Esophagus squamous epithelium (tissue), 5 donors: ENCODE measurements around the gene DNAJC17. TPM values are rescaled to one million over a fixed set of nuclear protein-coding genes. Genes with fewer than 3 reads are reported as not detected.

ENCODE experiments used
- DNase-seq: peaks from one replicate; lab custom pipeline; 2025; lab: John Stamatoyannopoulos, UW
- H3K27ac ChIP-seq, 4 donors: fragments of 200-600 bp; sonication (generic); one replicate each; pipeline ENCODE4 v1.5.1; 2016 to 2019; ENCODE audit warnings: mild to moderate bottlenecking in 1 of 4
- H3K27me3 ChIP-seq, 4 donors: fragments of 200-600 bp; sonication (generic); 1 replicate in 3 of 4; 2 replicates in 1 of 4; pipeline versions ENCODE4 v1.5.1 to v1.6.0; 2017 to 2021; ENCODE audit warnings: antibody characterized with exemption in 1 of 4
- H3K36me3 ChIP-seq, 3 donors: fragments of 200-600 bp; sonication (generic); one replicate each; pipeline ENCODE4 v1.5.1; 2016 to 2019
- H3K4me1 ChIP-seq, 3 donors: fragments of 200-600 bp; sonication (generic); one replicate each; pipeline ENCODE4 v1.5.1; 2017 to 2019
- H3K4me3 ChIP-seq, 4 donors: fragments of 200-600 bp; sonication (generic); 1 replicate in 3 of 4; 2 replicates in 1 of 4; pipeline ENCODE4 v1.5.1; 2016 to 2019; ENCODE audit warnings: mild to moderate bottlenecking in 2 of 4, moderate library complexity in 1 of 4
- H3K9me3 ChIP-seq, 3 donors: fragments of 200-600 bp; sonication (generic); one replicate each; pipeline ENCODE4 v1.5.1; 2016 to 2019
- CTCF ChIP-seq, 6 experiments: fragments of 450-650 bp in 4 of 6; fragments of 200-600 bp in 2 of 6; sonication (generic) in 2 of 6; IDR thresholded peaks; one replicate each; pipeline ENCODE4 v1.5.1; 2016 to 2019; ENCODE audit warnings: antibody characterized with exemption in 6 of 6, mild to moderate bottlenecking in 4 of 6, moderate library complexity in 4 of 6
- POLR2A ChIP-seq, 4 donors: fragments of 450-650 bp; IDR thresholded peaks; one replicate each; pipeline ENCODE4 v1.6.1; 2017; ENCODE audit warnings: antibody characterized with exemption in 4 of 4, mild to moderate bottlenecking in 4 of 4, moderate library complexity in 3 of 4
- WGBS, 2 donors: methylation state at CpG; one replicate each; pipeline ENCODE4 v1.1.5; 2018; 5-methylcytosine and 5-hydroxymethylcytosine counted together
- intact Hi-C: fragments of 100-400 bp; cut with DNase I; formaldehyde crosslinking; loops from one replicate; pipeline ENCODE4 v1.15.0; 2022
- total RNA-seq, 4 donors: library from RNA; depleted of rRNA; stranded (reverse); fragments of >200 nt; gene quantifications; one replicate each; pipeline ENCODE4 v1.1.0, GENCODE V29; 2016
- donor health status: DM: yes; HTN: yes; CAD: no.

The DNAJC17 gene
- total RNA-seq, 4 donors from 2014 or later = 13.9 to 24.0 (median 19.2) TPM

GRCh38 chr15:40762919-40763800, 44.1 kb downstream of the DNAJC17 start:
- TF ChIP-seq CTCF (IDR thresholded peaks at IDR 0.05) (no peak), POLR2A (IDR thresholded peaks at IDR 0.05) (no peak)
- no peaks in the 10 kb centered on the region for H3K27me3 ChIP-seq
- no peaks in the 10 kb centered on the region for H3K9me3 ChIP-seq
- peak overlapping the region; percentile 35 to 84 (median 52) for H3K4me3 ChIP-seq
- peaks cover 4 to 14% (median 8%) of the 10 kb centered on the region in 3 donors for H3K36me3 ChIP-seq
- H3K4me1 ChIP-seq = peaks cover 49 to 58% (median 54%) of the 10 kb centered on the region in 3 donors
- WGBS, 2 donors = 34 to 40% methylated on average over 19 to 35 of the region's 55 CpGs
- intact Hi-C loops = no loop called here
- no peak for DNase-seq
- H3K27ac ChIP-seq = peak overlapping the region; percentile 86 to 96 (median 90)

- TF ChIP-seq POLR2A (IDR thresholded peaks at IDR 0.05) (no peak), CTCF (IDR thresholded peaks at IDR 0.05) (no peak)
- no peak for DNase-seq
- WGBS, 2 donors = 81 to 91% methylated on average over 2 to 5 of the region's 5 CpGs
Observed at GRCh38 chr15:40759961-40760360, 47.3 kb downstream of the DNAJC17 start.

GRCh38 chr15:40756938-40757337, 50.3 kb downstream of the DNAJC17 start:
- Histone ChIP-seq H3K4me3 (no peak overlapping the region), H3K4me1 (peaks cover 6 to 35% (median 7%) of the 10 kb centered on the region in 3 donors), H3K27me3 (no peaks in the 10 kb centered on the region), H3K27ac (no peak overlapping the region), H3K36me3 (peaks cover 0 to 9% (median 0%) of the 10 kb centered on the region in 3 donors), H3K9me3 (no peaks in the 10 kb centered on the region)
- TF ChIP-seq CTCF (IDR thresholded peaks at IDR 0.05) (no peak), POLR2A (IDR thresholded peaks at IDR 0.05) (no peak)
- intact Hi-C loops = no loop called here
- 47 to 55% methylated on average over 5 to 6 of the region's 6 CpGs for WGBS, 2 donors
- DNase-seq = no peak

More at GRCh38 chr15:40759961-40760360, 47.3 kb downstream of the DNAJC17 start:
- H3K4me3 ChIP-seq = no peak overlapping the region
- H3K27ac ChIP-seq = no peak overlapping the region
- intact Hi-C loops = no loop called here
- no peaks in the 10 kb centered on the region for H3K9me3 ChIP-seq
- H3K27me3 ChIP-seq = no peaks in the 10 kb centered on the region
- no peaks in the 10 kb centered on the region for H3K36me3 ChIP-seq
- peaks cover 19 to 33% (median 23%) of the 10 kb centered on the region in 3 donors for H3K4me1 ChIP-seq

GRCh38 chr15:40755812-40756208, 51.5 kb downstream of the DNAJC17 start:
- 29 to 62% methylated on average over 4 to 10 of the region's 10 CpGs for WGBS, 2 donors
- peak overlapping the region; percentile 83 to 95 (median 88) for H3K27ac ChIP-seq
- TF ChIP-seq POLR2A (IDR thresholded peaks at IDR 0.05) (no peak), CTCF (IDR thresholded peaks at IDR 0.05) (no peak)

More at GRCh38 chr15:40755812-40756208, 51.5 kb downstream of the DNAJC17 start:
- Histone ChIP-seq H3K4me3 (peak overlapping the region; percentile 77 to 95 (median 82)), H3K36me3 (peaks cover 0 to 21% (median 9%) of the 10 kb centered on the region in 3 donors), H3K9me3 (no peaks in the 10 kb centered on the region), H3K27me3 (no peaks in the 10 kb centered on the region), H3K4me1 (peaks cover 6 to 35% (median 7%) of the 10 kb centered on the region in 3 donors)
- DNase-seq = no peak
- intact Hi-C loops = no loop called here
